ENCODE results near the gene ZNF157.
"Not testable (repeated sequence)": the region's sequence is repeated elsewhere in the genome, so short reads cannot be mapped to it uniquely, and the experiment has no call there.

Gene ZNF157

GRCh38 chrX:47360423-47361179, 9.8 kb upstream of the ZNF157 start:
- no peak for TF ChIP-seq CTCF (conservative IDR thresholded peaks at IDR 0.05; ENCODE audit: low read depth, low read length)
- H3K4me3 ChIP-seq (ENCODE audit: low read length): no peak overlapping the region

GRCh38 chrX:47361538-47362511, 8.6 kb upstream of the ZNF157 start:
- H3K4me3 ChIP-seq (ENCODE audit: low read length): peak overlapping the region; percentile 46
- DNase-seq (ENCODE audit: low read depth): peak; percentile 94
- peak; percentile 13 for TF ChIP-seq CTCF (conservative IDR thresholded peaks at IDR 0.05; ENCODE audit: low read depth, low read length)

More at GRCh38 chrX:47360423-47361179, 9.8 kb upstream of the ZNF157 start:
- DNase-seq (ENCODE audit: low read depth): no peak

GRCh38 chrX:47366041-47366722, 4.2 kb upstream of the ZNF157 start:
- H3K4me3 ChIP-seq (ENCODE audit: low read length): peak overlapping the region; percentile 59
- peak; percentile 34 for DNase-seq (ENCODE audit: low read depth)

GRCh38 chrX:47373198-47373597, 2.8 kb downstream of the ZNF157 start:
- no peak overlapping the region for H3K4me3 ChIP-seq (ENCODE audit: low read length)
- DNase-seq (ENCODE audit: low read depth): no peak
- no peak for TF ChIP-seq CTCF (conservative IDR thresholded peaks at IDR 0.05; ENCODE audit: low read depth, low read length)

More at GRCh38 chrX:47366041-47366722, 4.2 kb upstream of the ZNF157 start:
- no peak for TF ChIP-seq CTCF (conservative IDR thresholded peaks at IDR 0.05; ENCODE audit: low read depth, low read length)

- DNase-seq (ENCODE audit: low read depth): no peak
- no peak overlapping the region for H3K4me3 ChIP-seq (ENCODE audit: low read length)
These were observed 9.9 kb downstream of the ZNF157 start for GRCh38 chrX:47380268-47380667.

GRCh38 chrX:47380837-47381236, 10.5 kb downstream of the ZNF157 start:
- not testable (repeated sequence) for DNase-seq (ENCODE audit: low read depth); H3K4me3 ChIP-seq (ENCODE audit: low read length)

More at GRCh38 chrX:47380268-47380667, 9.9 kb downstream of the ZNF157 start:
- TF ChIP-seq CTCF (conservative IDR thresholded peaks at IDR 0.05; ENCODE audit: low read depth, low read length): no peak

- no peak overlapping the region for H3K4me3 ChIP-seq (ENCODE audit: low read length)
- peak; percentile 12 for DNase-seq (ENCODE audit: low read depth)
- peak; percentile 77 for TF ChIP-seq CTCF (conservative IDR thresholded peaks at IDR 0.05; ENCODE audit: low read depth, low read length)
These were observed 14.1 kb downstream of the ZNF157 start for GRCh38 chrX:47384502-47384901.

All from retinal pigment epithelial cell (primary cell).